Right lobe of liver (tissue), 6 donors: ENCODE data around the gene MAGEF1. TPM values are rescaled to one million over a fixed set of nuclear protein-coding genes. Genes with fewer than 3 reads are reported as not detected.

Experiments used
- ATAC-seq, 4 donors: fragments of 200-7000 bp; cut with Tn5 transposase; one replicate each; pipeline ENCODE4 v1.9.1; 2020; ENCODE audit warnings: mild to moderate bottlenecking in 4 of 4, moderate library complexity in 4 of 4
- DNase-seq, 3 donors: peaks; one replicate each; pipeline ENCODE4 v3.0.0-alpha.2; 2020
- H3K27ac ChIP-seq, 3 donors: fragments of 200-600 bp; one replicate each; pipeline ENCODE4 v1.8.0; 2022
- H3K27me3 ChIP-seq, 2 donors: fragments of 200-600 bp; one replicate each; pipeline ENCODE4 v1.8.0; 2022
- H3K36me3 ChIP-seq, 4 donors: fragments of 200-600 bp; sonication (generic) in 1 of 4; one replicate each; pipeline versions ENCODE4 v1.5.1 to v1.8.0; 2017 to 2022; ENCODE audit warnings: control low read depth in 1 of 4
- H3K4me1 ChIP-seq, 4 donors: fragments of 200-600 bp; sonication (generic) in 1 of 4; one replicate each; pipeline versions ENCODE4 v1.5.1 to v1.8.0; 2017 to 2022; ENCODE audit warnings: control low read depth in 1 of 4
- H3K4me3 ChIP-seq, 3 donors: fragments of 200-600 bp; one replicate each; pipeline ENCODE4 v1.8.0; 2022
- H3K9me3 ChIP-seq, 4 donors: fragments of 200-600 bp; sonication (generic) in 1 of 4; one replicate each; pipeline versions ENCODE4 v1.5.1 to v1.8.0; 2017 to 2022; ENCODE audit warnings: control low read depth in 1 of 4
- POLR2A ChIP-seq: fragments of 450-650 bp; IDR thresholded peaks from one replicate; pipeline ENCODE4 v1.6.1; 2017; ENCODE audit warnings: antibody characterized with exemption, mild to moderate bottlenecking
- WGBS: methylation state at CpG from one replicate; pipeline ENCODE4 v1.1.6; 2018; ENCODE audit warnings: low coverage, low lambda C conversion rate; ENCODE audit not compliant: insufficient coverage; ENCODE audit errors: missing lambda C conversion rate; 5-methylcytosine and 5-hydroxymethylcytosine counted together
- intact Hi-C, 2 donors: fragments of 100-400 bp; cut with DNase I; formaldehyde crosslinking; loops; one replicate each; pipeline versions ENCODE4 v1.11.2 to v1.14.1; 2022
- total RNA-seq, 6 experiments: library from RNA; depleted of rRNA in 2 of 6; stranded (reverse); fragments of >200 nt in 2 of 6; fragmentation: NEBNext Ultra II Directional in 3 of 6; extraction: Animal tissue kit (Norgen Biotek cat#: 25700) in 3 of 6; gene quantifications; one replicate each; pipeline versions ENCODE4 v1.1.0 to v1.2.4, GENCODE V29; 2016 to 2023
- TF ChIP-seq, protein P1 (sequence below), 4 donors: fragments of 200-600 bp in 3 of 4; fragments of 450-650 bp in 1 of 4; IDR thresholded peaks; one replicate each; pipeline versions ENCODE4 v1.5.1 to v1.8.0; 2016 to 2022; ENCODE audit warnings: antibody characterized with exemption in 4 of 4, mild to moderate bottlenecking in 2 of 4
- donor health status: DM: no; HTN: yes; CAD: no.
- donor health status: DM: no; HTN: no; CAD: no.
- donor health status: DM: no; HTN: no; CAD: no.
- donor health status: DM: no; HTN: yes; CAD: no.
- donor health status: DM: no; HTN: yes; CAD: no.

The MAGEF1 gene
- total RNA-seq, 6 experiments from 2014 or later = 8.2 to 17.1 (median 10.9) TPM

GRCh38 chr3:184674626-184675025, 37.2 kb downstream of the MAGEF1 start:
- intact Hi-C loops = no loop called here
- WGBS = no CpG with 5 or more reads among the region's 1 CpG
- TF ChIP-seq POLR2A = no peak
- TF ChIP-seq, protein P1, sequence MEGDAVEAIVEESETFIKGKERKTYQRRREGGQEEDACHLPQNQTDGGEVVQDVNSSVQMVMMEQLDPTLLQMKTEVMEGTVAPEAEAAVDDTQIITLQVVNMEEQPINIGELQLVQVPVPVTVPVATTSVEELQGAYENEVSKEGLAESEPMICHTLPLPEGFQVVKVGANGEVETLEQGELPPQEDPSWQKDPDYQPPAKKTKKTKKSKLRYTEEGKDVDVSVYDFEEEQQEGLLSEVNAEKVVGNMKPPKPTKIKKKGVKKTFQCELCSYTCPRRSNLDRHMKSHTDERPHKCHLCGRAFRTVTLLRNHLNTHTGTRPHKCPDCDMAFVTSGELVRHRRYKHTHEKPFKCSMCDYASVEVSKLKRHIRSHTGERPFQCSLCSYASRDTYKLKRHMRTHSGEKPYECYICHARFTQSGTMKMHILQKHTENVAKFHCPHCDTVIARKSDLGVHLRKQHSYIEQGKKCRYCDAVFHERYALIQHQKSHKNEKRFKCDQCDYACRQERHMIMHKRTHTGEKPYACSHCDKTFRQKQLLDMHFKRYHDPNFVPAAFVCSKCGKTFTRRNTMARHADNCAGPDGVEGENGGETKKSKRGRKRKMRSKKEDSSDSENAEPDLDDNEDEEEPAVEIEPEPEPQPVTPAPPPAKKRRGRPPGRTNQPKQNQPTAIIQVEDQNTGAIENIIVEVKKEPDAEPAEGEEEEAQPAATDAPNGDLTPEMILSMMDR (IDR thresholded peaks at IDR 0.05) = no peak
- no peaks in the 10 kb centered on the region for H3K4me1 ChIP-seq
- no peaks in the 10 kb centered on the region for H3K27me3 ChIP-seq
- no peak overlapping the region for H3K4me3 ChIP-seq
- no peaks in the 10 kb centered on the region for H3K9me3 ChIP-seq
- no peaks in the 10 kb centered on the region for H3K36me3 ChIP-seq
- no peak for ATAC-seq
- DNase-seq = no peak
- no peak overlapping the region for H3K27ac ChIP-seq

GRCh38 chr3:184672977-184673870, 38.6 kb downstream of the MAGEF1 start:
- WGBS = 79% methylated on average over 8 of the region's 16 CpGs
- Histone ChIP-seq H3K9me3 (no peaks in the 10 kb centered on the region), H3K27ac (no peak overlapping the region), H3K4me3 (no peak overlapping the region), H3K27me3 (no peaks in the 10 kb centered on the region), H3K4me1 (no peaks in the 10 kb centered on the region), H3K36me3 (no peaks in the 10 kb centered on the region)
- no peak for ATAC-seq
- TF ChIP-seq, protein P1 (IDR thresholded peaks at IDR 0.05) = no peak
- no peak for TF ChIP-seq POLR2A
- DNase-seq = no peak
- intact Hi-C loops = no loop called here

DNA sequence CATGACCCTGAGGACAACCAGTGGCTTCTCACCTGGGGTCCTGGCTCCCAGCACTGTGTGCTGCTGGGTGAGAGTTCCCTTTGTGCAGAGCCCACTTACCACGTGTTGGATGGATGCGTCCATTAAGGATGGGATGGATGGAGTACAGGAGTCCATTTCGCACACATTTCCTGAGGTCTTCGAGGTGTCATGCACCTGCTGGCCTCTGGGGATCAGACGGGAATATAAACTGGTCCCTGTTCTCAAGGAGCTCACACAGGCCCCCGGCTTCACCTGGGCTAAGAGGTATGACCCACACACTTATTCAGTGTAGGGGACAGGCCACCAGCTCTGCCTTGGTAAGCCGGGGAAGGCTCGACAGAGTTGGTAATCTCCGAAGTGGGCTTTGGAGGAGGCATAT, 39.5 kb downstream of the MAGEF1 start:
- no peak overlapping the region for H3K4me3 ChIP-seq
- DNase-seq (no peak), ATAC-seq (no peak)
- H3K9me3 ChIP-seq = no peaks in the 10 kb centered on the region
- TF ChIP-seq, protein P1 (IDR thresholded peaks at IDR 0.05) = no peak
- intact Hi-C loops = no loop called here
- 81% methylated on average over 3 of the region's 9 CpGs for WGBS
- no peaks in the 10 kb centered on the region for H3K36me3 ChIP-seq
- H3K27ac ChIP-seq = no peak overlapping the region
- H3K4me1 ChIP-seq = no peaks in the 10 kb centered on the region
- no peaks in the 10 kb centered on the region for H3K27me3 ChIP-seq

- DNase-seq (no peak), ATAC-seq (no peak)
- WGBS = 64% methylated on average over 11 of the region's 11 CpGs
- no peaks in the 10 kb centered on the region for H3K4me1 ChIP-seq
- TF ChIP-seq, protein P1 (IDR thresholded peaks at IDR 0.05) = no peak
- no peak for TF ChIP-seq POLR2A
- no peaks in the 10 kb centered on the region for H3K36me3 ChIP-seq
- no peak overlapping the region for H3K4me3 ChIP-seq
- intact Hi-C loops = no loop called here
- H3K27ac ChIP-seq = no peak overlapping the region
- H3K9me3 ChIP-seq = no peaks in the 10 kb centered on the region
- H3K27me3 ChIP-seq = no peaks in the 10 kb centered on the region
These were observed 41.7 kb downstream of the MAGEF1 start for GRCh38 chr3:184670091-184670602.
